ENCODE results near the gene ABHD8.

Gene ABHD8

GRCh38 chr19:17263712-17264640, 39.2 kb downstream of the ABHD8 start:
- no peak for DNase-seq

GRCh38 chr19:17262557-17262956, 40.7 kb downstream of the ABHD8 start:
- DNase-seq = no peak

GRCh38 chr19:17260842-17261325, 42.3 kb downstream of the ABHD8 start:
- DNase-seq = peak; percentile 97

GRCh38 chr19:17259934-17260333, 43.3 kb downstream of the ABHD8 start:
- DNase-seq = no peak

GRCh38 chr19:17259118-17259780, 44.0 kb downstream of the ABHD8 start:
- DNase-seq = no peak

- DNase-seq = no peak
These were observed 47.1 kb downstream of the ABHD8 start for GRCh38 chr19:17256130-17256529.

- no peak for DNase-seq
These were observed 48.0 kb downstream of the ABHD8 start for GRCh38 chr19:17255150-17255621.

- no peak for DNase-seq
These were observed 48.6 kb downstream of the ABHD8 start for GRCh38 chr19:17254636-17255035.

GRCh38 chr19:17249887-17250548, 53.2 kb downstream of the ABHD8 start:
- no peak for DNase-seq

GRCh38 chr19:17248011-17248776, 55.0 kb downstream of the ABHD8 start:
- no peak for DNase-seq

- DNase-seq = no peak
These were observed 56.4 kb downstream of the ABHD8 start for GRCh38 chr19:17246681-17247425.

- no peak for DNase-seq
These were observed 57.7 kb downstream of the ABHD8 start, which contains the start of gene NR2F6 for GRCh38 chr19:17245535-17245984. TSS of gene NR2F6 (minus strand) at chr19:17245919. CDS start at chr19:17245220, 699 bp downstream.

GRCh38 chr19:17244618-17245534, 58.3 kb downstream of the ABHD8 start:
- no peak for DNase-seq

GRCh38 chr19:17243830-17244617, 59.2 kb downstream of the ABHD8 start:
- no peak for DNase-seq

- no peak for DNase-seq
These were observed 59.9 kb downstream of the ABHD8 start for GRCh38 chr19:17243211-17243829.

GRCh38 chr19:17242431-17243208, 60.6 kb downstream of the ABHD8 start:
- DNase-seq = no peak

All from activated CD8-positive, alpha-beta memory T cell treated with anti-CD3 and anti-CD28 coated beads, Interleukin-2, amount 50 U/mL, for 48 hours (primary cell).